ENCODE measurements around the gene OTUD5. TPM values are rescaled to one million over a fixed set of nuclear protein-coding genes. Genes with fewer than 3 reads are reported as not detected.

The OTUD5 gene
- polyA plus RNA-seq, 2 of the 4 experiments (the other 2 are of a cell fraction) = 45.9 to 57.7 TPM

- peak; percentile 82 for FAIRE-seq
- peak; percentile 92 to 96 for ATAC-seq
- DNase-seq (ENCODE audit: low read depth in 1 of 2, low spot score in 1 of 2) = peak; percentile 61 to 62
- no peaks in the 10 kb centered on the region for H3K9me3 ChIP-seq
- H3K4me3 ChIP-seq = no peak overlapping the region
- no peak overlapping the region for H3K4me2 ChIP-seq
- peak; percentile 58 for TF ChIP-seq SMC3 (IDR thresholded peaks at IDR 0.05)
- peak; percentile 64 to 71 for TF ChIP-seq RAD21 (conservative IDR thresholded peaks at IDR 0.05 in 1 of 2, IDR thresholded peaks at IDR 0.05 in 1 of 2)
- no peak for TF ChIP-seq RCOR1 (IDR thresholded peaks at IDR 0.05; ENCODE audit: low read depth, low read length)
- no peak for TF ChIP-seq HOXB13 (CRISPR knock-in tag; IDR thresholded peaks at IDR 0.05; ENCODE audit: low read depth)
- peak; percentile 78 for TF ChIP-seq CTCF (IDR thresholded peaks at IDR 0.05)
- TF ChIP-seq RFX5 (IDR thresholded peaks at IDR 0.05) = 0 out of 2 replicates have a peak, but pooled peaks have one; percentile 36
- WGBS (ENCODE audit: missing lambda C conversion rate) = 56% methylated on average over 8 of the region's 8 CpGs
- POLR2A ChIA-PET = interaction anchor here (1.0 kb wide), 1 partner anchor 12 kb away, joined by 4 read pairs; the partner anchor contains the start of gene OTUD5
- H3K4me1 ChIP-seq = no peaks in the 10 kb centered on the region
- H3K27ac ChIP-seq = no peak overlapping the region
- CTCF ChIA-PET = interaction anchor here (0.6 to 1.7 kb wide), 21 partner anchors 9 to 356 kb away, joined by 3 to 20 read pairs (median 3); partner anchors contain the start of genes KCND1 and PIM2
Observed at GRCh38 chrX:48945517-48946348, 11.7 kb downstream of the OTUD5 start.

GRCh38 chrX:48942895-48943294 is 14.5 kb downstream of the OTUD5 start:
- H3K4me1 ChIP-seq = no peaks in the 10 kb centered on the region
- TF ChIP-seq CHD4 (IDR thresholded peaks at IDR 0.05; ENCODE audit: borderline replicate concordance) (no peak), CBX8 (IDR thresholded peaks at IDR 0.05) (no peak), POLR2A (IDR thresholded peaks at IDR 0.05; ENCODE audit: low read length) (no peak), CEBPB (IDR thresholded peaks at IDR 0.05) (no peak), NPAS2 (CRISPR knock-in tag; IDR thresholded peaks at IDR 0.05; ENCODE audit: borderline replicate concordance) (no peak), ESRRA (IDR thresholded peaks at IDR 0.05; ENCODE audit: borderline replicate concordance, low read length) (no peak), TP53 (CRISPR knock-in tag; IDR thresholded peaks at IDR 0.05) (no peak), PHF8 (IDR thresholded peaks at IDR 0.05; ENCODE audit: borderline replicate concordance, low read depth) (no peak), HES2 (IDR thresholded peaks at IDR 0.05) (no peak), HDAC2 (IDR thresholded peaks at IDR 0.05) (no peak), JUNB (IDR thresholded peaks at IDR 0.05) (no peak), KDM1A (IDR thresholded peaks at IDR 0.05; ENCODE audit: low read depth) (no peak), HOXA7 (CRISPR knock-in tag; IDR thresholded peaks at IDR 0.05) (no peak), JUN (IDR thresholded peaks at IDR 0.05) (no peak), REST (IDR thresholded peaks at IDR 0.05) (no peak), PBX3 (IDR thresholded peaks at IDR 0.05) (no peak), SMC3 (IDR thresholded peaks at IDR 0.05) (no peak)
- H3K4me3 ChIP-seq = no peak overlapping the region
- ChIA-PET CTCF (interaction anchor here (1.2 to 1.8 kb wide), 2 partner anchors 295 to 326 kb away, joined by 3 to 7 read pairs; no protein-coding TSS in a partner anchor), POLR2A (no interaction called here)
- no peak for DNase-seq (ENCODE audit: low read depth in 1 of 2, low spot score in 1 of 2)
- no peak overlapping the region for H3K27ac ChIP-seq
- ATAC-seq = no peak
- 85% methylated on average over 2 of the region's 2 CpGs for WGBS (ENCODE audit: missing lambda C conversion rate)
- H3K9me3 ChIP-seq = no peaks in the 10 kb centered on the region
- no peak overlapping the region for H3K4me2 ChIP-seq
- FAIRE-seq = no peak

All from A549 (cell line).